EL (cell line): ENCODE data around the gene EVC.
"Not testable (repeated sequence)": the region's sequence is repeated elsewhere in the genome, so short reads cannot be mapped to it uniquely, and the experiment has no call there.

Experiments used
- DNase-seq: peaks from one replicate; pipeline ENCODE4 v3.0.0-alpha.2; 2016

The EVC gene

GRCh38 chr4:5708449-5709206 is 2.4 kb upstream of the EVC start, which contains the start of gene EVC2:
TSS of gene EVC2 (minus strand) at chr4:5708559. CDS start at chr4:5708513, 46 bp downstream.
- peak; percentile 71 for DNase-seq

DNA sequence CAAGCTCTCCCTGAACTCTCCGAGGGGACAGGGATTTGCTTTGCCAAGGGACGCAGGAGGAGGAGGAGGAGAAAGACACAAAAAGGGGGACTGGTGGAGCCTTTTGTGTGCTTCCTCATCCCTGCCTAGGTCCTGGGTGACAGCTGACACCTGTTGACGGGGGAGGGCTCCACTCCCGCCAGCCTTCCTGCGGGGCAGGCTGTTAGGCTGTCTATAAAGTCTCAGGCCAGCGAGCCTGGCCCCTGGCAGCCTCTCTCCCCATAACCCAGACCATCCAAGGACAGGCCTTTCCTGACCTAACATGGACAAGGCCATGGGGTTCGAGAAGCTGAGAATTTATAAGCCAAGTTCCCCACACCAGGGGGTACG is 1.8 kb upstream of the EVC start:
- DNase-seq: no peak

DNA sequence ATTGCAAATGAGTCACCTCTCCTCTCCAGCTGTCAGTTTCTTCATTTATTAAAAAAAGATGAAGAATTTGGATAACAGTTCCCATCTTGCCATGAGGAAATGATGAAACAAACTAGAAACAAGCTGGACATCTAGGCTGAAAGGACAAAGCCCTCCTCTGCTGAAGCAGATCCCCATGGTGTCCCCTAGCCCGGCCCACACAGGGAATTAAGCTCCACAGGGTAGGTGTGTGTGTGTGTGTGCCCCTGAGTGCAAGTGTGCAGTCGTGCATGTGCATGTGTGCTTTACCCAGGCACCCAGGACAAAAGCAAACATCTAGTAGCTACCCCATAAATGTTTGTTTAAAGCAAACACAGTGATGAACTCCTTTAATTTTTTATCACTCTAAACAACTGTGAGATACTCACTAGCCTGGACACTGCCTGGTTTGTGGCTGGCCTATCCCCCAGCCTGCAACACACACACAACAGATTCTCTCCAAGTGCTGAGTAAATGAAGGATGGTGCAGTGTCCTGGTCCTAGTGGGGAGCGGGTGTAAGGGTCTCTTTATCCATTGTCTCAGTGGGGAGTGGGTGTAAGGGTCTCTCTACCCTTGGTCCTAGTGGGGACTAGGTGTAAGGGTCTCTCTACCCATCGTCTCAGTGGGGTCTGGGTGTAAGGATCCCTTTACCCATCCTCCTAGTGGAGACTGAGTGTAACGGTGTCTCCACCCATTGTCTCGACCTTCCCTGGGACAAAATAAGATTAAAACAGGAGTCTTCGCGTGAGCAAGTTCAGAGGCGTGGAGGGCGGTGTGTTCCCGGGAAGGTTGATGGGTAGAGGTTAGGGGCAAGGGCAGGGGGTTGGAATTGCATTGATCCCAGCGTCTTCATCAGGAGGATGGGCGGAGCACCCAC is 688 bp upstream of the EVC start:
- DNase-seq: peak; percentile 42

DNA sequence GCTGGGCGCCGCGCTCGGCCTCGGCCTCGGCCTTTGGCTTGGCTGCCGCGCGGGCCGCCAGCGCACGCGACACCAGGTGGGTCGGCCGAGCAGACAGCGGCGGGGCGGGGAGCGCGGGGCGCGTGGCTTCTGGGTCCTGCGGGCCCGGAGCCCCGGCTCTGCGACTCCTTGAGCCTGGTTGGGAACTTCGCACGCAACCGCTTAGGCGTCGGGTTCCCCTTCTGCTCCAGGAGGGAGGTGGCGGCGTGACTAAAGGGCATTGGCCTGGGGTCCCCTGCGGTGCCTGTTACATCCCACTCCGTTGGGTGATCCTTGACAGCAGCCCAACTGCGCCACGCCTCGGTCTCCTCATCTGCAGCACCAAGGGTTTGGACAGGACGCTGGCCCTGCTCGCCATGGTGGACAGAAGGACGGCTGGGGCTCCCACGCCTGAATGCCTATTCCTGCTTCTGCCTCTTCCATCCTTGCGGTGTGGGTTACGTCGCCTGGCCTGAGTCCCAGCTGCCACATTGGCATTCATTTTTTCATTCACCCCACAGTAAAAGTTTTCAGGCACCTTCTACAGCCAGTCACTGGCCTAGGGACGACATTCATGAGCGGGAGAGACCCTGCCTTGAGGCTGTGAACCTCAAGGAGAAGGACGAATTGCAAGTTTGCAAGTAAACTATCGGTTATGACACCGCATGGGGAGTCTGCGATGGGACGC is 631 bp downstream of the EVC start:
- DNase-seq: peak; percentile 55

- DNase-seq: peak; percentile 82
Measured at GRCh38 chr4:5712517-5712916, 1.5 kb downstream of the EVC start.

DNA sequence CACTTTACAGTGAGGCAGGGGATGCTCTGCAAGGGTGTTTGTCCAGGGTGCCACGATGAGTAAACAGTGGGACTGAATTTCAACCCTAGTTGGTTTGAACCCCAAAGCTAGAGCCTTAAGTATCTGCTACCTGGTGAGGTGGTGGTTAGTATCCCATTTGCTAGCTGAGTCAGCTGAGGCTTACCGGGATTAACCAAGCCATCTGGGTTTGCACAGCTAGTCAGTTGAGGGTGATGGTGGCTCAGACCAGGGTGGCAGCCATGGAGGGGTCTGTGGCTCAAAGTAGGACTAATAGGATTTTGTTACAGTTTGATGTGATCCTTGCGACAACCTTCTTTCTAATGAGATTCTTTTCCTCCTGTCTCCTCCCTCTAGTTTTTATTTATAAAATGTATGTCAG is 1.9 kb downstream of the EVC start:
- DNase-seq: no peak

DNA sequence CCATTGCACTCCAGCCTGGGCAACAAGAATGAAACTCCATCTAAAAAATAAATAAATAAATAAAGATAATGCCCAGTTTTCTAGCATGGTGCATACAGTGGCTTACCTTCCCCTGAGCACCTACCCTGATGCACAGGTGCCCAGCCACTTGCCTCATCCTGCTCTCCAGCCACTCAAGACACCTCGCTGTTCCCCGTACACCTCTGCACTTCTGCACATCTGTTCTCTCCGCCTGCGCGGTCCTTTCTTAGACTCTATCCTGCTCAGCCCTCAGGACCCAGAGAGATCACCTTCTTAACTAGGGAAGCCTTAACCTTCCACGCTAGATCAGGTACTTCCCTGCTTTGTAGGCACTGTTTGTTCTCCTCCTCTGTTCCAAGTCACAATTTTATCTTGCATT is 2.9 kb downstream of the EVC start:
- no peak for DNase-seq

- no peak for DNase-seq
Measured at GRCh38 chr4:5715357-5715756, 4.4 kb downstream of the EVC start.

- DNase-seq: no peak
Measured at GRCh38 chr4:5716391-5716790, 5.4 kb downstream of the EVC start.

- DNase-seq: no peak
Measured at GRCh38 chr4:5717449-5718158, 6.6 kb downstream of the EVC start.

DNA sequence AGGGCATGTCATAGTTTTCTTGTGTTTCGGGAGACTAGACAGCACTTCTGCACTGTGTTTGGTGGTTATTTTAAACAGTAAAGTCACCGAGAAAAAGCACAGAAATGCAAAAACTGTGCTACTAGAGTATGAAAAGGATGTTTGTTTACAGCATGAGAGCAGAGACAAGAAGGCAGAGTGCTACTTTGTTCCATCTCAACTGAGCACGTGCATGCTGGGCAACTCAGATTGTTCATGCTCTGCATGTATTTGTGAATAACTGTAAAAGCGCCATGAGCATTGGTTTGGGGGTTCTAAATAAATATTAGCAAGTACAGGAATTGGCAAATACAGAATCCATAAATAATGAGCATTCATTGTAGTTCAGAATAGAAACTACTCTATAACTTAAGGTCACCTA is 7.4 kb downstream of the EVC start:
- DNase-seq: no peak

- peak; percentile 27 for DNase-seq
Measured at GRCh38 chr4:5719350-5720055, 8.5 kb downstream of the EVC start.

- no peak for DNase-seq
Measured at GRCh38 chr4:5720157-5720850, 9.3 kb downstream of the EVC start.

DNA sequence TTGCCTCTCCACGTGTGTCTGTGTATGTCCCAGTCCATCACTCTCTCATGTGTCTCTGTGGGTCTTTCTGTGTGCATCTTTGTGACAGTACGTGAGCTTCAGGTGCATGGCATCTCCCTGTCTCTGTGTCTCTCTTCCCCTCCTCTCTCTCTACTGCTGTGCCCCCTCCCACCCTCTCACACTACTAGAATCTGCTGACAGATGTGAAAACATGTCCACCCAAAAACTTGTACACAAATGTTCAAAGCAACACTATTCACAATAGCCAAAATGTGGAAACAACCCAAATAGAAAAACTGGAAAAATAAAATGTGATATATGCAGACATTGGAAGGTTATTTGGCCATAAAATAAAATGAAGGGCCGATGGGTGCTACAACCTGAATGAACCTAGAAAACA is 10.0 kb downstream of the EVC start:
- DNase-seq: no peak

GRCh38 chr4:5721923-5722322 is 10.9 kb downstream of the EVC start:
- no peak for DNase-seq

DNA sequence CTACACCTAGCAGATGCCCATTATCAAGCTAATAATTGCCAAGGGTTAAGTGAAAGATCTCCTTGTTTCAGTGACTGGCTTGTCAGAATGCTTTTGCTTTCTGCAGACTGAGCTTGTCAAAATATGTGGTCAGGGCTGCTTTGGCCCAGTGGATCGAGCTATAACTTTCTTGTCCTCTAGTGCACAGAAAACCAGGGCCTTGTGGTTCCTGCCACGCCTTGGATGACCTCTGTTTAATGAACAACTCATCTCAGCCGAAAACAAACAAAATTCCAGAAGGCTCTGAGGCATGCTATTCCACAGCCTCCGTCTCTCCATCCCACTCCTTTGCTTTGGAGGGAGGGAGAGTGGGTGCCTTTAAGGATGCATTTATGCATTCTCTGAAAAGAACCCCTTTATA is 11.3 kb downstream of the EVC start:
- DNase-seq: peak; percentile 47

DNA sequence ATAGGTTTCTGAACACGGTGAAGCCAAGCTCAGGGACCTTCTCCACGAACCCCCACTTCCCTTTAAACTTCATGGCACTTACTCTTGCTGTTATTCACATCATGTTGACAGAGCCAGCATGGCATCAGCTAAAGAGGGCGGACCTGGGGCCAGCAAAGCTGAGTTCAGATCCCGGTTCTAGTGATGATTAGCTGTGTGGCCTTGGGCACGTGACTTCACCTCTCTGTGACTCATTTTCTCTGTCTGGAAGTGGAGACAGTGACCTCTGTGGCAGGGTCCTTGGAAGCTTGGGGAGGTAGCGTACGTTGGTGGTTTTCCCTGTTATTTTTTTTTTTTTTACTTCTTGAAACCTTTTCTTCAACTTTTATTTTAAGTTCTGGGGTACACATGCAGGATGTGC is 13.4 kb downstream of the EVC start:
- DNase-seq: peak; percentile 22

DNA sequence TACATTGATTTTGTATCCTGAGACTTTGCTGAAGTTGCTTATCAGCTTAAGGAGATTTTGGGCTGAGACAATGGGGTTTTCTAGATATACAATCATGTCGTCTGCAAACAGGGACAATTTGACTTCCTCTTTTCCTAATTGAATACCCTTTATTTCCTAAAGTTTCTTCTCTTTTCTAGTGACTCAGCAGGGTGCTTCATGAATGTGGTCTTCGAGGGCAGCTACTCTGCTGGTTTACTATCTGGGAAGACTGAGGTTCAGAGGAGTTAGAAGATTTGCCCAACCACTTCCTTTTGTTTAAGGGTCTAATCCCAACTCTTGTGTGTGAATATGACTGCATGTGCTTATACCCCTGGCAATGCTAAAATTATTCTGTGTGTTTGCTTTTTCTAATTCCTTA is 17.4 kb downstream of the EVC start:
- not testable (repeated sequence) for DNase-seq

- DNase-seq: no peak
Measured at GRCh38 chr4:5730436-5730835, 19.4 kb downstream of the EVC start.

DNA sequence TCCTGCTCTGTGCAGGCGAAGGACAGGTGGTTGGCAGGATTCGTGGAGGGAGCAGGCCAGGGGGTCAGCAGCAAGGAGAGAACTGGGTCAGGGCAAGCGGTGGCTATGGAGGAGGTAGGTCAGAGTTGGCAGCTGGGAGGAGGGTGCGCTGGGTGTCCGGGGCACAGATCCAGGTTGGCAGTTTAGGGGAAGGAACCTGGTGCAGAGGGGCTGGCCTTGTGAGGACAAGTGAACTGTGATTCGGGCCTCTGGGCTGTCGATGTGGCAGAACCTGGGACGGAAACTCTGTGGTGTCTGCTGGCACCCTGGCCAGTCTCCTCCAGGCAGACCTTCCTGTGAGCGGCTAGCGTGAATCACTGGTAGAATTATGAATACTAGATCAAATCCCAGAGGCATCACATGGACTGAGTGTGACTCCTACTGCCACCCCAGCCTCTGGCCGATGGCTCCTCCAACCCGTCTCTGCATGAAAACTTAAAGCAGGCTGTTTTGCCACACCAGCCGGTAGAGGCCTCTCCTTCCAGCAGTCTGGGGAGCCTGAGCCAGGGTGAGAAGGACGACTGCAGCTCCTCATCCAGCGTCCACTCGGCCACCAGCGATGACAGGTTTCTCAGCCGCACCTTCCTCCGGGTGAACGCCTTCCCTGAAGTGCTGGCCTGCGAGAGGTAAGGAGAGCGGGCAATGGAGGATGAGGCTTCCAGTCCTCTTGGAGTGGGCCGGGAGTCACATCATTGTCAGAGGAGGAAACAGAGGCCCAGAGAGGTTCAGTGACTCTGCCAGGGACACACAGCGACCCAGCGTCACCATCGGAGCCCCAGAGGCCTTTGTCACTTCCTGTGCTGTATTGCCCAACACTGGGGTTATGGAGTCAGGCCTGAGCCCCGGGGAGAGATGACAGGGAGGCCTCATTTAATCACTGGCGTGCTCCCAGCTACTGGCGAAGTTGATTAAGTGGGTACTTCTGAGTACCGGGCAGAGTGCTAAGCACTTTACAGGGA is 20.3 kb downstream of the EVC start:
- DNase-seq: peak; percentile 34
